Peyer's patch (tissue), 4 donors: ENCODE results near the gene PPP1CB.

Source experiments
- CTCF ChIP-seq, 6 experiments: fragments of 450-650 bp in 4 of 6; fragments of 200-600 bp in 2 of 6; sonication (generic) in 1 of 6; IDR thresholded peaks; one replicate each; pipeline ENCODE4 v1.5.1; 2017 to 2019; ENCODE audit warnings: antibody characterized with exemption in 6 of 6, mild to moderate bottlenecking in 3 of 6, moderate library complexity in 1 of 6
- POLR2A ChIP-seq, 2 donors: fragments of 450-650 bp; IDR thresholded peaks; one replicate each; pipeline ENCODE4 v1.5.1; 2017; ENCODE audit warnings: antibody characterized with exemption in 2 of 2, mild to moderate bottlenecking in 2 of 2, moderate library complexity in 2 of 2

GRCh38 chr2:28750316-28751251, 1.0 kb upstream of the PPP1CB start:
- TF ChIP-seq CTCF (IDR thresholded peaks at IDR 0.05) (peak in 2 of 6 experiments; percentile 7 to 34), POLR2A (IDR thresholded peaks at IDR 0.05) (no peak)
